ENCODE data around the gene MCCD1. TPM values are rescaled to one million over a fixed set of nuclear protein-coding genes. Genes with fewer than 3 reads are reported as not detected.
"Not testable (repeated sequence)": the region's sequence is repeated elsewhere in the genome, so short reads cannot be mapped to it uniquely, and the experiment has no call there.

Gene MCCD1
- polyA plus RNA-seq (2012; ENCODE audit: insufficient read depth, insufficient read length, low read depth), result 0.46 TPM

GRCh38 chr6:31528821-31529328 is at the start of gene MCCD1:
MCCD1 (plus strand) TSS chr6:31528962; CDS start chr6:31529015, 53 bp downstream.
- no peak for DNase-seq
- TF ChIP-seq CTCF (IDR thresholded peaks at IDR 0.05; ENCODE audit: low read depth, low read length), result no peak
- Histone ChIP-seq H3K9me3 (no peaks in the 10 kb centered on the region), H3K4me3 (ENCODE audit: low read depth, low read length) (no peak within 1 kb of the TSS), H3K36me3 (peaks cover 41% of the 10 kb centered on the region), H3K27me3 (no peaks in the 10 kb centered on the region), H3K4me1 (peaks cover 7% of the 10 kb centered on the region; the same call in 1 of the 2 replicates)

- no peak for TF ChIP-seq CTCF (IDR thresholded peaks at IDR 0.05; ENCODE audit: low read depth, low read length)
- Histone ChIP-seq H3K27me3 (peaks cover 74% of the 10 kb centered on the region), H3K4me1 (no peaks in the 10 kb centered on the region), H3K4me3 (ENCODE audit: low read depth, low read length) (no peak overlapping the region), H3K36me3 (no peaks in the 10 kb centered on the region), H3K9me3 (no peaks in the 10 kb centered on the region)
- no peak for DNase-seq
Measured at GRCh38 chr6:31479151-31479932, 49.4 kb upstream of the MCCD1 start.

- Histone ChIP-seq H3K4me1 (no peaks in the 10 kb centered on the region), H3K27me3 (peaks cover 69% of the 10 kb centered on the region), H3K36me3 (no peaks in the 10 kb centered on the region), H3K9me3 (no peaks in the 10 kb centered on the region), H3K4me3 (ENCODE audit: low read depth, low read length) (no peak overlapping the region)
- DNase-seq, result no peak
- TF ChIP-seq CTCF (IDR thresholded peaks at IDR 0.05; ENCODE audit: low read depth, low read length), result no peak
Measured at GRCh38 chr6:31479933-31480535, 48.7 kb upstream of the MCCD1 start.

GRCh38 chr6:31480574-31480973 is 48.2 kb upstream of the MCCD1 start:
- TF ChIP-seq CTCF (IDR thresholded peaks at IDR 0.05; ENCODE audit: low read depth, low read length), result no peak
- Histone ChIP-seq H3K9me3 (no peaks in the 10 kb centered on the region), H3K36me3 (no peaks in the 10 kb centered on the region), H3K4me3 (ENCODE audit: low read depth, low read length) (no peak overlapping the region), H3K4me1 (no peaks in the 10 kb centered on the region), H3K27me3 (peaks cover 63% of the 10 kb centered on the region)
- DNase-seq, result no peak

- no peak overlapping the region for H3K4me3 ChIP-seq (ENCODE audit: low read depth, low read length)
- no peak for TF ChIP-seq CTCF (IDR thresholded peaks at IDR 0.05; ENCODE audit: low read depth, low read length)
Measured at GRCh38 chr6:31483392-31483791, 45.4 kb upstream of the MCCD1 start.

GRCh38 chr6:31485055-31485454 is 43.7 kb upstream of the MCCD1 start:
- no peak for DNase-seq
- Histone ChIP-seq H3K27me3 (peaks cover 40% of the 10 kb centered on the region), H3K9me3 (no peaks in the 10 kb centered on the region), H3K4me1 (no peaks in the 10 kb centered on the region), H3K36me3 (no peaks in the 10 kb centered on the region), H3K4me3 (ENCODE audit: low read depth, low read length) (no peak overlapping the region)
- TF ChIP-seq CTCF (IDR thresholded peaks at IDR 0.05; ENCODE audit: low read depth, low read length), result no peak

More at GRCh38 chr6:31483392-31483791, 45.4 kb upstream of the MCCD1 start:
- H3K9me3 ChIP-seq, result no peaks in the 10 kb centered on the region
- peaks cover 52% of the 10 kb centered on the region for H3K27me3 ChIP-seq
- no peak for DNase-seq
- no peaks in the 10 kb centered on the region for H3K36me3 ChIP-seq
- H3K4me1 ChIP-seq, result no peaks in the 10 kb centered on the region

GRCh38 chr6:31486065-31486837 is 42.5 kb upstream of the MCCD1 start:
- not testable (repeated sequence) for H3K4me3 ChIP-seq (ENCODE audit: low read depth, low read length); H3K4me1 ChIP-seq; H3K9me3 ChIP-seq; DNase-seq; H3K36me3 ChIP-seq
- H3K27me3 ChIP-seq, result peaks cover 38% of the 10 kb centered on the region

GRCh38 chr6:31487674-31488073 is 41.1 kb upstream of the MCCD1 start:
- H3K27me3 ChIP-seq, result peaks cover 24% of the 10 kb centered on the region
- not testable (repeated sequence) for H3K4me3 ChIP-seq (ENCODE audit: low read depth, low read length); H3K36me3 ChIP-seq; H3K9me3 ChIP-seq; H3K4me1 ChIP-seq; DNase-seq

Data from BE2C (cell line).